H1 (cell line): ENCODE measurements around the gene TAS2R40.

Source experiments
- CEBPB ChIP-seq: IDR thresholded peaks from 2 replicates; pipeline ENCODE4 v1.6.1; 2012; ENCODE audit warnings: low read depth, low read length
- CTCF ChIP-seq, 3 experiments: IDR thresholded peaks; 1 replicate in 2 of 3; 2 replicates in 1 of 3; pipeline versions ENCODE4 v1.5.1 to v1.6.1; 2011; ENCODE audit warnings: low read length in 3 of 3, mild to moderate bottlenecking in 3 of 3, inconsistent platforms in 2 of 3, low read depth in 1 of 3, moderate library complexity in 1 of 3; ENCODE audit not compliant: insufficient read depth in 1 of 3; ENCODE audit errors: control extremely low read depth in 1 of 3
- EZH2 ChIP-seq: fragments of 200-600 bp; sonication (generic); IDR thresholded peaks from 2 replicates; pipeline ENCODE4 v1.7.1; 2012; ENCODE audit warnings: low read depth, mild to moderate bottlenecking, moderate library complexity, low read length, inconsistent platforms; ENCODE audit not compliant: severe bottlenecking
- JUND ChIP-seq: IDR thresholded peaks from 2 replicates; pipeline ENCODE4 v1.6.1; 2011; ENCODE audit warnings: mild to moderate bottlenecking, improper control_type of control experiment, low read length
- KDM1A ChIP-seq: fragments of 200-600, 300-600 bp; sonication (generic); IDR thresholded peaks from 2 replicates; pipeline ENCODE4 v1.7.1; 2016; ENCODE audit warnings: mild to moderate bottlenecking, low read length, borderline replicate concordance
- POLR2AphosphoS5 ChIP-seq: IDR thresholded peaks from 2 replicates; pipeline ENCODE4 v1.6.1; 2011; ENCODE audit warnings: low read depth, low read length
- TAF1 ChIP-seq: IDR thresholded peaks from 2 replicates; pipeline ENCODE4 v1.6.1; 2011; ENCODE audit warnings: mild to moderate bottlenecking, low read depth, low read length

- TF ChIP-seq CTCF (IDR thresholded peaks at IDR 0.05; ENCODE audit: control extremely low read depth in 1 of 3, insufficient read depth in 1 of 3, low read depth in 1 of 3, low read length in 3 of 3) (no peak), KDM1A (no peak), TAF1 (no peak), CEBPB (no peak), POLR2AphosphoS5 (no peak), EZH2 (no peak), JUND (no peak)
Measured at GRCh38 chr7:143245123-143245522, 23.3 kb downstream of the TAS2R40 start.
